Lower leg skin (tissue), 4 donors: Measurements from ENCODE around the gene IFNA5. TPM values are rescaled to one million over a fixed set of nuclear protein-coding genes. Genes with fewer than 3 reads are reported as not detected.
A peak's percentile ranks its signal among the peaks of the same experiment; 100 is the strongest.

ENCODE experiments used
- DNase-seq, 2 donors: peaks; one replicate each; pipeline ENCODE4 v3.0.0-alpha.2; 2019; ENCODE audit warnings: low spot score in 2 of 2
- H3K4me3 ChIP-seq: fragments of 200-600 bp; sonication (generic); 2 replicates; pipeline ENCODE4 v1.5.1; 2017; ENCODE audit warnings: mild to moderate bottlenecking, low read depth; ENCODE audit not compliant: poor library complexity, severe bottlenecking
- POLR2A ChIP-seq, 2 donors: fragments of 450-650 bp; IDR thresholded peaks; one replicate each; pipeline ENCODE4 v1.6.1; 2016 to 2017; ENCODE audit warnings: antibody characterized with exemption in 2 of 2, mild to moderate bottlenecking in 1 of 2, moderate library complexity in 1 of 2
- WGBS, 2 donors: methylation state at CpG; one replicate each; pipeline ENCODE4 v1.1.5; 2018; 5-methylcytosine and 5-hydroxymethylcytosine counted together
- intact Hi-C: fragments of 100-400 bp; cut with DNase I; formaldehyde crosslinking; loops from one replicate; pipeline ENCODE4 v1.15.0; 2023; ENCODE audit warnings: low total_unique reads
- total RNA-seq, 4 donors: library from RNA; depleted of rRNA; stranded (reverse); fragments of >200 nt; gene quantifications; one replicate each; pipeline ENCODE4 v1.1.0, GENCODE V29; 2016
- TF ChIP-seq, protein P1 (sequence below), 3 donors: fragments of 450-650 bp; IDR thresholded peaks; one replicate each; pipeline ENCODE4 v1.5.1; 2016; ENCODE audit warnings: antibody characterized with exemption in 3 of 3, mild to moderate bottlenecking in 3 of 3, moderate library complexity in 2 of 3

The IFNA5 gene
- total RNA-seq, 4 donors from 2014 or later: not detected

DNA sequence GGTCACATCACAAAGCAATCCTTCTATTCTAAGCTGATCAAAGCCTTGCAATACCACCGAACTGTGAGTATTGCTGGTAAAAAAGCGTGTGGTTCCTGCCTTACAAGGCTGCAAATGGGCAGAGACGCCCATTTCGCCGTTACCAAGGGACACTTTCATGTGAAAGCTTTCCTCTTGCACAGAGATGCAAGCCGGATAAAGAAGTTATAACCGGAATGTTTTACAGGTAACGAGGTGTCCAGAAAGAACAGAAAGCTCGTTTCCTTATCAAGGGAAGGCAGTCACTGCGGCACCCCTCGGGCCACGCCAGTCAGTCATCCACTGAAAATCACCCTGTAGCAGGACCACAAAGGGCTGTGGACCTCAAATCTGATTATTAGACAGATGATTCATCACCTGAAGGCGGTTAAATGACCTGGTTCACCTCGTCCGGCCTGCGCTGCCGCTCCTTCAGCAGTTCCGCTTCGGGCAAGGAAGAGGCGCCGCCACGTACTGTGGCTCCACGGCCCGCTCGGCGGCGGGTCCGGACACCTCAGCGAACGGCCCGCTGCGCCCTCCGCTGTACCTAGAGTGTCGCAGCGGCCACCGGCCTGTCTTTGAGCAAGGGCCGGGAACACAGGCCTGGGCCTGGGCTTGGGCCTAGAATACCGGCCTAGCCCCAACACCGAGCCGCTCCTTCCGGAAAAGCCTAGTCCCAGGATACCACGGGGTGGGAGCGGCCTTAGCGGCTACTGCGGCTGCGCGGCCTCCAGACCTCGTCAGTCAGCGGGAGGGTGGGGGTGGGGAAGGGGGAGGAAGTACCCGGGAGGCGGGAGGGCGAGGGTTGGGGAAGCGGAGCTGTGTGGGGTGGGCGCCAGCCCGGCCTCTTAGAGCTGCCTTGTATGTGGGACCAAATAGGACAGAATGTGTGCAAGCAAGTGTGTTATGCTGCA lies 29.9 kb upstream of the IFNA5 start, which contains the start of gene KLHL9:
TSS of gene KLHL9 (minus strand) at position 704 of the 932 bp plus-strand sequence. CDS start at position 159, 545 bp downstream.
- 0 to 1% methylated on average over 21 to 48 of the region's 55 CpGs for WGBS, 2 donors
- peak; percentile 88 to 98 for DNase-seq
- TF ChIP-seq, protein P1, sequence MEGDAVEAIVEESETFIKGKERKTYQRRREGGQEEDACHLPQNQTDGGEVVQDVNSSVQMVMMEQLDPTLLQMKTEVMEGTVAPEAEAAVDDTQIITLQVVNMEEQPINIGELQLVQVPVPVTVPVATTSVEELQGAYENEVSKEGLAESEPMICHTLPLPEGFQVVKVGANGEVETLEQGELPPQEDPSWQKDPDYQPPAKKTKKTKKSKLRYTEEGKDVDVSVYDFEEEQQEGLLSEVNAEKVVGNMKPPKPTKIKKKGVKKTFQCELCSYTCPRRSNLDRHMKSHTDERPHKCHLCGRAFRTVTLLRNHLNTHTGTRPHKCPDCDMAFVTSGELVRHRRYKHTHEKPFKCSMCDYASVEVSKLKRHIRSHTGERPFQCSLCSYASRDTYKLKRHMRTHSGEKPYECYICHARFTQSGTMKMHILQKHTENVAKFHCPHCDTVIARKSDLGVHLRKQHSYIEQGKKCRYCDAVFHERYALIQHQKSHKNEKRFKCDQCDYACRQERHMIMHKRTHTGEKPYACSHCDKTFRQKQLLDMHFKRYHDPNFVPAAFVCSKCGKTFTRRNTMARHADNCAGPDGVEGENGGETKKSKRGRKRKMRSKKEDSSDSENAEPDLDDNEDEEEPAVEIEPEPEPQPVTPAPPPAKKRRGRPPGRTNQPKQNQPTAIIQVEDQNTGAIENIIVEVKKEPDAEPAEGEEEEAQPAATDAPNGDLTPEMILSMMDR (IDR thresholded peaks at IDR 0.05): no peak
- TF ChIP-seq POLR2A (IDR thresholded peaks at IDR 0.05): no peak
- H3K4me3 ChIP-seq: peak within 1 kb of the TSS; percentile 42
- intact Hi-C loops: no loop called here

GRCh38 chr9:21333226-21333625 lies 28.1 kb upstream of the IFNA5 start:
- no peak overlapping the region for H3K4me3 ChIP-seq
- 97% methylated on average over 2 of the region's 2 CpGs for WGBS, 2 donors
- TF ChIP-seq, protein P1 (IDR thresholded peaks at IDR 0.05): no peak
- TF ChIP-seq POLR2A (IDR thresholded peaks at IDR 0.05): no peak
- intact Hi-C loops: no loop called here
- no peak for DNase-seq

- no peak overlapping the region for H3K4me3 ChIP-seq
- 37 to 39% methylated on average over 5 of the region's 5 CpGs for WGBS, 2 donors
- intact Hi-C loops: no loop called here
- TF ChIP-seq POLR2A (IDR thresholded peaks at IDR 0.05): no peak
- TF ChIP-seq, protein P1 (IDR thresholded peaks at IDR 0.05): no peak
- no peak for DNase-seq
These were observed 26.7 kb upstream of the IFNA5 start for GRCh38 chr9:21331676-21332402.

DNA sequence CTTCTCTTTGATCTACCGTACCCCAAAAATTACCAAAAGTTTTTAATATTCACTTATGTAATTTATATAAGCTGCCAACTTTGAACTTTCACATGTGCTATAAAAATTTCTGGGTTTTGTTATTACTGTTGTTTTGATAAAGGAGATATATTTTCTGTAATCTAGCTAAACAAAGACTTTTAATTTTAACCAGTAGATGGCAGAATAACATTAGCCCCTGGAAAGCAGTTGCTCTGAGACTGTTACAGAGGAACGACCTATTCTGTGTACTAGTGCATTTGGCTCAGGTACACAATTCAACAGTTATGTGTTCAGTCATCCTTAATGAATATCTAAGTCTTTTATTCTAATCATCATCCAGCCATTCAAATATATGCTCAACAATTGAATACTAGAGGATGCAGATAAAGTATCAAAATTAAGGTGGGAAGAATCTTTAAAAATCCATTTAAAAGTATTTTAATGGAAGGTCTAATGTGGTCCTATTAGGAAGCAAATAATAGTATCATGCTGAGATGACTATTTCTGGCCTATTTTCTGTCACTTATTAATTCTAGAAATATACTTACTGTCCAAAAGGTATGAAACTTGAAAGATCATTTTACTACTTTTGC lies 21.5 kb upstream of the IFNA5 start:
- intact Hi-C loops: loop anchor here (10.0 kb wide), 2 partner anchors 128 to 458 kb away; no protein-coding TSS in a partner anchor
- TF ChIP-seq POLR2A (IDR thresholded peaks at IDR 0.05): no peak
- TF ChIP-seq, protein P1 (IDR thresholded peaks at IDR 0.05): no peak
- WGBS, 2 donors: 27 to 29% methylated on average over 2 of the region's 2 CpGs
- H3K4me3 ChIP-seq: no peak overlapping the region
- no peak for DNase-seq

DNA sequence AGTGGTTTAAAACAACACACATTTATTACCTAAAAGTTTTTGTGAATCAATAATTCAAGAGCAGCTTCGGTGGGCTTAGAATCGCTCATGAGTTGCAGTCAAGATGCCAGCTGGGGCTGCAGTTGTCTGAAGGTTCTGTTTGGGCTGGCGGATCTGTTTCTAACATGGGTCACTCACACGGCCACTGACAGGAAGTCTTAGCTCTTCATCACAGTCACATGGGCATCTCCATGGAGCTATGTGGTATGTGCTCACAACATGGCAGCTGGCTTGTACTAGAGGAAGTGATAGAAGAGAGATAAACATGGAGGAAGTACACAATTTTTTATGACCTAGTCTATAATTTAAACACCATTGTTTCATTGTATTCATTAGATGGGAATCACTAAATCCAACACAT lies 18.9 kb upstream of the IFNA5 start:
- no peak for DNase-seq

More for the DNA sequence above, 18.9 kb upstream of the IFNA5 start:
- intact Hi-C loops: loop anchor here (10.0 kb wide), 2 partner anchors 131 to 461 kb away; no protein-coding TSS in a partner anchor
- TF ChIP-seq, protein P1 (IDR thresholded peaks at IDR 0.05): no peak
- TF ChIP-seq POLR2A (IDR thresholded peaks at IDR 0.05): no peak
- 67 to 84% methylated on average over 4 of the region's 4 CpGs for WGBS, 2 donors
- H3K4me3 ChIP-seq: no peak overlapping the region
